ES-I3 (cell line): ENCODE measurements around the gene NTRK3.

Experiments used
- H3K36me3 ChIP-seq: 2 replicates; pipeline ENCODE4 v1.6.1; 2013; ENCODE audit warnings: mild to moderate bottlenecking, low read length, control low read depth, moderate library complexity; ENCODE audit not compliant: insufficient read depth
- H3K4me1 ChIP-seq: 2 replicates; pipeline ENCODE4 v1.6.1; 2013; ENCODE audit warnings: mild to moderate bottlenecking, control low read depth, low read length; ENCODE audit not compliant: insufficient read depth
- H3K9ac ChIP-seq: 2 replicates; pipeline ENCODE4 v1.6.1; 2013; ENCODE audit warnings: low read depth, mild to moderate bottlenecking, low read length, moderate library complexity
- H3K9me3 ChIP-seq: 2 replicates; pipeline ENCODE4 v1.6.1; 2013; ENCODE audit warnings: mild to moderate bottlenecking, low read length, moderate library complexity; ENCODE audit not compliant: control insufficient read depth, insufficient read depth

NTRK3 gene

GRCh38 chr15:88256279-88257230, at the start of gene NTRK3:
NTRK3 (minus strand) TSS chr15:88256739; CDS start chr15:88256153, 586 bp downstream.
- no peaks in the 10 kb centered on the region for H3K36me3 ChIP-seq
- H3K4me1 ChIP-seq, result peaks cover 7% of the 10 kb centered on the region
- H3K9ac ChIP-seq, result peak within 1 kb of the TSS; percentile 78; the same call in 1 of the 2 replicates
- no peaks in the 10 kb centered on the region for H3K9me3 ChIP-seq

GRCh38 chr15:88303395-88303794, 46.9 kb upstream of the NTRK3 start:
- no peaks in the 10 kb centered on the region for H3K9me3 ChIP-seq
- H3K9ac ChIP-seq, result no peak overlapping the region
- H3K36me3 ChIP-seq, result no peaks in the 10 kb centered on the region
- H3K4me1 ChIP-seq, result peaks cover 18% of the 10 kb centered on the region; the same call in 1 of the 2 replicates

- Histone ChIP-seq H3K4me1 (peaks cover 18% of the 10 kb centered on the region; the same call in 1 of the 2 replicates), H3K36me3 (no peaks in the 10 kb centered on the region), H3K9ac (no peak overlapping the region), H3K9me3 (no peaks in the 10 kb centered on the region)
Measured at GRCh38 chr15:88302373-88302772, 45.8 kb upstream of the NTRK3 start.

- H3K4me1 ChIP-seq, result peaks cover 18% of the 10 kb centered on the region; the same call in 1 of the 2 replicates
- H3K9me3 ChIP-seq, result no peaks in the 10 kb centered on the region
- no peak overlapping the region for H3K9ac ChIP-seq
- no peaks in the 10 kb centered on the region for H3K36me3 ChIP-seq
Measured at GRCh38 chr15:88301311-88301710, 44.8 kb upstream of the NTRK3 start.

GRCh38 chr15:88300861-88301260, 44.3 kb upstream of the NTRK3 start:
- Histone ChIP-seq H3K4me1 (peaks cover 18% of the 10 kb centered on the region; the same call in 1 of the 2 replicates), H3K36me3 (no peaks in the 10 kb centered on the region), H3K9ac (no peak overlapping the region), H3K9me3 (no peaks in the 10 kb centered on the region)

GRCh38 chr15:88300089-88300488, 43.5 kb upstream of the NTRK3 start:
- Histone ChIP-seq H3K9ac (no peak overlapping the region), H3K36me3 (no peaks in the 10 kb centered on the region), H3K4me1 (peaks cover 18% of the 10 kb centered on the region; the same call in 1 of the 2 replicates), H3K9me3 (no peaks in the 10 kb centered on the region)

- peaks cover 18% of the 10 kb centered on the region; the same call in 1 of the 2 replicates for H3K4me1 ChIP-seq
Measured at GRCh38 chr15:88299497-88299896, 43.0 kb upstream of the NTRK3 start.

GRCh38 chr15:88288661-88289060, 32.1 kb upstream of the NTRK3 start:
- no peak overlapping the region for H3K9ac ChIP-seq
- no peaks in the 10 kb centered on the region for H3K36me3 ChIP-seq
- H3K9me3 ChIP-seq, result no peaks in the 10 kb centered on the region
- H3K4me1 ChIP-seq, result no peaks in the 10 kb centered on the region

More at GRCh38 chr15:88299497-88299896, 43.0 kb upstream of the NTRK3 start:
- no peaks in the 10 kb centered on the region for H3K9me3 ChIP-seq
- no peaks in the 10 kb centered on the region for H3K36me3 ChIP-seq
- no peak overlapping the region for H3K9ac ChIP-seq

GRCh38 chr15:88288206-88288605, 31.7 kb upstream of the NTRK3 start:
- no peaks in the 10 kb centered on the region for H3K9me3 ChIP-seq
- no peaks in the 10 kb centered on the region for H3K4me1 ChIP-seq
- H3K9ac ChIP-seq, result no peak overlapping the region

GRCh38 chr15:88284318-88284998, 27.9 kb upstream of the NTRK3 start:
- peaks cover 5% of the 10 kb centered on the region; the same call in 1 of the 2 replicates for H3K4me1 ChIP-seq
- no peaks in the 10 kb centered on the region for H3K36me3 ChIP-seq
- no peaks in the 10 kb centered on the region for H3K9me3 ChIP-seq
- no peak overlapping the region for H3K9ac ChIP-seq

More at GRCh38 chr15:88288206-88288605, 31.7 kb upstream of the NTRK3 start:
- H3K36me3 ChIP-seq, result no peaks in the 10 kb centered on the region

GRCh38 chr15:88282614-88283013, 26.1 kb upstream of the NTRK3 start:
- no peaks in the 10 kb centered on the region for H3K36me3 ChIP-seq

GRCh38 chr15:88276821-88277410, 20.4 kb upstream of the NTRK3 start:
- Histone ChIP-seq H3K9me3 (no peaks in the 10 kb centered on the region), H3K36me3 (no peaks in the 10 kb centered on the region), H3K9ac (no peak overlapping the region), H3K4me1 (no peaks in the 10 kb centered on the region)

More at GRCh38 chr15:88282614-88283013, 26.1 kb upstream of the NTRK3 start:
- no peaks in the 10 kb centered on the region for H3K9me3 ChIP-seq
- H3K9ac ChIP-seq, result no peak overlapping the region
- peaks cover 5% of the 10 kb centered on the region; the same call in 1 of the 2 replicates for H3K4me1 ChIP-seq

GRCh38 chr15:88275804-88276203, 19.3 kb upstream of the NTRK3 start:
- H3K36me3 ChIP-seq, result no peaks in the 10 kb centered on the region
- H3K4me1 ChIP-seq, result no peaks in the 10 kb centered on the region
- H3K9ac ChIP-seq, result no peak overlapping the region
- H3K9me3 ChIP-seq, result no peaks in the 10 kb centered on the region
